OCI-LY7 (cell line): Measurements from ENCODE around the gene WDTC1. TPM values are rescaled to one million over a fixed set of nuclear protein-coding genes. Genes with fewer than 3 reads are reported as not detected.
A peak's percentile ranks its signal among the peaks of the same experiment; 100 is the strongest.

Source experiments
- BruUV-seq: library from RNA; stranded (reverse); fragments of 400-500 nt; replicated peaks from 2 replicates; lab custom pipeline; 2021; lab: Mats Ljungman, UMichigan
- CTCF ChIA-PET: fragments of 300-600 bp; sonication (Branson Sonifier 250); formaldehyde crosslinking; loops from one replicate; lab custom pipeline; 2022; ENCODE audit warnings: antibody characterized with exemption; ENCODE audit not compliant: unreplicated experiment; lab: Charles Lee
- POLR2A ChIA-PET: fragments of 300-600 bp; sonication (Branson Sonifier 250); formaldehyde crosslinking; loops from one replicate; lab custom pipeline; 2022; ENCODE audit warnings: antibody characterized with exemption; lab: Charles Lee
- DNase-seq: peaks from one replicate; pipeline ENCODE4 v3.0.0-alpha.2; 2015; ENCODE audit warnings: low spot score
- H2AFZ ChIP-seq: fragments of 200-600 bp; sonication (generic), shearing (Covaris generic); 2 replicates; pipeline ENCODE4 v1.6.1; 2014; ENCODE audit warnings: mild to moderate bottlenecking, antibody characterized with exemption, low read length, moderate library complexity
- H3K27ac ChIP-seq: fragments of 200-600 bp; sonication (generic); 2 replicates; pipeline ENCODE4 v1.5.1; 2014; ENCODE audit warnings: mixed run types, low read depth, mild to moderate bottlenecking, moderate library complexity, low read length, inconsistent platforms; ENCODE audit not compliant: poor library complexity, severe bottlenecking
- H3K36me3 ChIP-seq: fragments of 200-600 bp; sonication (generic); 2 replicates; pipeline ENCODE4 v1.6.1; 2014; ENCODE audit warnings: mild to moderate bottlenecking, antibody characterized with exemption, low read length, moderate library complexity, mixed read lengths; ENCODE audit not compliant: insufficient read depth
- H3K4me1 ChIP-seq: fragments of 200-600 bp; sonication (generic); 2 replicates; pipeline ENCODE4 v1.5.1; 2014; ENCODE audit warnings: mild to moderate bottlenecking, low read length; ENCODE audit not compliant: insufficient read depth, poor library complexity, severe bottlenecking
- H3K4me2 ChIP-seq: fragments of 200-600 bp; sonication (generic); 2 replicates; pipeline ENCODE4 v1.6.1; 2014; ENCODE audit warnings: mild to moderate bottlenecking, low read length
- H3K4me3 ChIP-seq: fragments of 200-600 bp; sonication (generic); 2 replicates; pipeline ENCODE4 v1.5.1; 2014; ENCODE audit warnings: mild to moderate bottlenecking, low read depth, low read length; ENCODE audit not compliant: poor library complexity, severe bottlenecking
- H3K79me2 ChIP-seq: fragments of 200-600 bp; sonication (generic); 2 replicates; pipeline ENCODE4 v1.6.1; 2016; ENCODE audit warnings: low read depth, mild to moderate bottlenecking, low read length, moderate library complexity, mixed read lengths; ENCODE audit not compliant: insufficient read depth
- H3K9me2 ChIP-seq: fragments of 200-600 bp; sonication (generic); 2 replicates; pipeline ENCODE4 v1.6.1; 2016; ENCODE audit warnings: mild to moderate bottlenecking, low read length, mixed read lengths; ENCODE audit not compliant: insufficient read depth
- H3K9me3 ChIP-seq: fragments of 200-600 bp; sonication (generic); 2 replicates; pipeline ENCODE4 v1.6.1; 2014; ENCODE audit warnings: mild to moderate bottlenecking, mixed run types, low read length, mixed read lengths
- H4K20me1 ChIP-seq: fragments of 200-600 bp; sonication (generic); 2 replicates; pipeline ENCODE4 v1.6.1; 2014; ENCODE audit warnings: mild to moderate bottlenecking, antibody characterized with exemption, low read length, moderate library complexity, mixed read lengths; ENCODE audit not compliant: insufficient read depth
- EZH2phosphoT487 ChIP-seq: fragments of 200-600 bp; sonication (generic); IDR thresholded peaks from 2 replicates; pipeline ENCODE4 v1.6.1; 2018; ENCODE audit warnings: low read depth, borderline replicate concordance, mild to moderate bottlenecking, mixed run types, antibody characterized with exemption, low read length, moderate library complexity, mixed read lengths
- intact Hi-C: fragments of 100-400 bp; cut with micrococcal nuclease; formaldehyde crosslinking; loops from one replicate; pipeline ENCODE4 v1.10.0; 2022; ENCODE audit not compliant: unreplicated experiment
- total RNA-seq, 2 experiments: library from RNA; depleted of rRNA in 1 of 2; stranded (reverse); fragments of >200 nt in 1 of 2; shearing (Covaris generic) in 1 of 2; gene quantifications; 2 replicates each; pipeline ENCODE4 v1.2.3, GENCODE V29; 2014 to 2022
- TF ChIP-seq, protein P1 (sequence below): fragments of 200-600 bp; sonication (generic); conservative IDR thresholded peaks from 2 replicates; pipeline ENCODE4 v1.5.1; 2014; ENCODE audit warnings: mild to moderate bottlenecking, antibody characterized with exemption, low read length, moderate library complexity, mixed read lengths

The WDTC1 gene
- total RNA-seq, 2 experiments from 2014 or later: 18.2 to 27.8 TPM

DNA sequence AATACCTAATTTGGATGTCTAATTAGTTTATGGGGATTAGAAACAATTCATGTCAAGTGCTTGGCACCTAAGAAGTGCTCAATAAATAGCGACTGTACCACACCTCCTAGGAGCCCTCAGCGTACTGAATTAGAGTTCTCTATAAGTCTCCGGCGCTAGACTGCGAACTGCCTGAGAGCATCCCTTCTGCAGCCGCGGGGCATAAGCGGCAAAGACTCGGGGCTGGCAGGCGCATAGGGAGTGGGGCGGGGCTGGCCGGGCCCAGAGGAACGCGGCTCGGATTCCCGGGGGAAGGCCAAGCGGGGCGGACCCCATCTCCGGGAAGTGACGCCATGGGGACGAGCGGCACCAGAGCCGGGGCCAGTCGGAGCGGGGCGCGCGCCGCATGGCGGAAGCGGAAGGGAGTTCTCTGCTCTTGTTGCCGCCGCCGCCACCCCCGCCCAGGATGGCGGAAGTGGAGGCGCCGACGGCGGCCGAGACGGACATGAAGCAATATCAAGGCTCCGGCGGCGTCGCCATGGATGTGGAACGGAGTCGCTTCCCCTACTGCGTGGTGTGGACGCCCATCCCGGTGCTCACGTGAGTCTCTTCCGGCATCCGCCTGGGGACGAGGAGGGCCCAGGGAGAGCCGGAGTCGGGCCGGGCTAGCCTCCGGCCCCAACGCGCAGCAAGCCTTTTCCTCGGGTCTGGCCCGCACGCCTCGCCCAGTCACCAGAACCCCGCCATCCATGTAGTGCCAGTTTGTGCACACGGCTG is 87.6 kb downstream of the WDTC1 start, which contains the start of gene TMEM222:
Gene TMEM222, plus strand, starts transcription at position 351 of the 756 bp plus-strand sequence. Its CDS starts 35 bp downstream, at position 386.
- TF ChIP-seq EZH2phosphoT487: no peak
- TF ChIP-seq, protein P1, sequence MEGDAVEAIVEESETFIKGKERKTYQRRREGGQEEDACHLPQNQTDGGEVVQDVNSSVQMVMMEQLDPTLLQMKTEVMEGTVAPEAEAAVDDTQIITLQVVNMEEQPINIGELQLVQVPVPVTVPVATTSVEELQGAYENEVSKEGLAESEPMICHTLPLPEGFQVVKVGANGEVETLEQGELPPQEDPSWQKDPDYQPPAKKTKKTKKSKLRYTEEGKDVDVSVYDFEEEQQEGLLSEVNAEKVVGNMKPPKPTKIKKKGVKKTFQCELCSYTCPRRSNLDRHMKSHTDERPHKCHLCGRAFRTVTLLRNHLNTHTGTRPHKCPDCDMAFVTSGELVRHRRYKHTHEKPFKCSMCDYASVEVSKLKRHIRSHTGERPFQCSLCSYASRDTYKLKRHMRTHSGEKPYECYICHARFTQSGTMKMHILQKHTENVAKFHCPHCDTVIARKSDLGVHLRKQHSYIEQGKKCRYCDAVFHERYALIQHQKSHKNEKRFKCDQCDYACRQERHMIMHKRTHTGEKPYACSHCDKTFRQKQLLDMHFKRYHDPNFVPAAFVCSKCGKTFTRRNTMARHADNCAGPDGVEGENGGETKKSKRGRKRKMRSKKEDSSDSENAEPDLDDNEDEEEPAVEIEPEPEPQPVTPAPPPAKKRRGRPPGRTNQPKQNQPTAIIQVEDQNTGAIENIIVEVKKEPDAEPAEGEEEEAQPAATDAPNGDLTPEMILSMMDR: no peak
- ChIA-PET CTCF (no interaction called here), POLR2A (interaction anchor here (0.7 to 1.1 kb wide), 3 partner anchors 40 to 211 kb away, joined by 3 to 4 read pairs (median 3); no protein-coding TSS in a partner anchor)
- intact Hi-C loops: loop anchor here (1.0 to 10.0 kb wide), 3 partner anchors 19 to 343 kb away; no protein-coding TSS in a partner anchor
- Histone ChIP-seq H3K4me2 (peak within 1 kb of the TSS; percentile 85), H2AFZ (peak within 1 kb of the TSS; percentile 81; the same call in 1 of the 2 replicates), H3K4me3 (peak within 1 kb of the TSS; percentile 98), H3K36me3 (peaks cover 29% of the 10 kb centered on the region), H3K27ac (peak within 1 kb of the TSS; percentile 75), H3K9me3 (no peaks in the 10 kb centered on the region), H4K20me1 (no peaks in the 10 kb centered on the region), H3K4me1 (peaks cover 10% of the 10 kb centered on the region), H3K79me2 (peaks cover 47% of the 10 kb centered on the region), H3K9me2 (no peaks in the 10 kb centered on the region)
- DNase-seq: peak; percentile 98
- BruUV-seq: no TSS peak

DNA sequence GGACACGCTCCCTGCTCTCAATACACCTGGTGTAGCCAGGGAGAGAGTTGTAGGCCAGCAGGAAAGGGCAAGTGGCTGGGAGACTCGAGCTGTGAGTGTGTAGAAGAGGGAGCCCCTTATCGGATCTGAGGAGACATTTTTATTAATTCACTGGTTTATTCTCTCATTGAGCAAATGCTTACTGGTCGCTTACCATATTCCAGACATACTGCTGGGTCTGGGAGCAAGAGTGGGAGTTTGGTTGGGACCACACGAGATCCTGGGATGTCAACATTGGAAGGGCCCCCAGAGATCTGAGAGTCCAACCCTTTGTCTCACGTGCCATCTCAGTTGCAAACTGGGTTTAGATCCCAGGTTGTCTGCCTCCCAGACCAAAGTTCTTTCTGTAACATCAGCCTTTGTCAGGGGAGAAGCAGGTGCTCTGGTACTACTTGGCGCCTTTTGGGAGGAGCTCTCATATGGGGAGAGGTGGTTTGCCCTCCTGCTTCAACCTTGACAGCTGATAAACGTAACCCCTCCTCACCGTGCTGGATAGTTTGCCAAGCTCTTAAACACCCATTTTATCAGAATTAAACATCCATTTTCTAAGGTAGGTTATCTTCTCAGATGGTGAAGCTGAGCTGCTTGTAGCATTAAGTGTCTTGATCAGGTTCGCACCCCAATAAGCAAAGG is 88.3 kb downstream of the WDTC1 start:
- H3K9me2 ChIP-seq: no peaks in the 10 kb centered on the region
- H3K4me2 ChIP-seq: peak overlapping the region; percentile 85
- TF ChIP-seq, protein P1: no peak
- no peak for TF ChIP-seq EZH2phosphoT487
- peak overlapping the region; percentile 98 for H3K4me3 ChIP-seq
- ChIA-PET POLR2A (interaction anchor here (0.8 to 1.2 kb wide), 3 partner anchors 10 to 39 kb away, joined by 3 to 5 read pairs (median 3); partner anchors contain the start of gene SYTL1), CTCF (interaction anchor here (0.5 to 1.1 kb wide), 3 partner anchors 19 to 119 kb away, joined by 3 to 4 read pairs (median 3); no protein-coding TSS in a partner anchor)
- no peaks in the 10 kb centered on the region for H4K20me1 ChIP-seq
- DNase-seq: peak; percentile 17
- peak overlapping the region; percentile 75 for H3K27ac ChIP-seq
- peaks cover 54% of the 10 kb centered on the region for H3K79me2 ChIP-seq
- intact Hi-C loops: loop anchor here (1.0 to 10.0 kb wide), 3 partner anchors 19 to 342 kb away; no protein-coding TSS in a partner anchor
- H3K36me3 ChIP-seq: peaks cover 35% of the 10 kb centered on the region
- H3K9me3 ChIP-seq: no peaks in the 10 kb centered on the region
- peaks cover 10% of the 10 kb centered on the region for H3K4me1 ChIP-seq
- BruUV-seq: TSS peak; percentile 67
- H2AFZ ChIP-seq: peak overlapping the region; percentile 81; the same call in 1 of the 2 replicates
